GM04504 (cell line): ENCODE measurements around the gene LRRC2.
"Not testable (repeated sequence)": the region's sequence is repeated elsewhere in the genome, so short reads cannot be mapped to it uniquely, and the experiment has no call there.

ENCODE experiments used
- DNase-seq: peaks from one replicate; pipeline ENCODE4 v3.0.0-alpha.2; 2012; ENCODE audit warnings: low read depth

The LRRC2 gene, protein sequence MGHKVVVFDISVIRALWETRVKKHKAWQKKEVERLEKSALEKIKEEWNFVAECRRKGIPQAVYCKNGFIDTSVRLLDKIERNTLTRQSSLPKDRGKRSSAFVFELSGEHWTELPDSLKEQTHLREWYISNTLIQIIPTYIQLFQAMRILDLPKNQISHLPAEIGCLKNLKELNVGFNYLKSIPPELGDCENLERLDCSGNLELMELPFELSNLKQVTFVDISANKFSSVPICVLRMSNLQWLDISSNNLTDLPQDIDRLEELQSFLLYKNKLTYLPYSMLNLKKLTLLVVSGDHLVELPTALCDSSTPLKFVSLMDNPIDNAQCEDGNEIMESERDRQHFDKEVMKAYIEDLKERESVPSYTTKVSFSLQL

DNA sequence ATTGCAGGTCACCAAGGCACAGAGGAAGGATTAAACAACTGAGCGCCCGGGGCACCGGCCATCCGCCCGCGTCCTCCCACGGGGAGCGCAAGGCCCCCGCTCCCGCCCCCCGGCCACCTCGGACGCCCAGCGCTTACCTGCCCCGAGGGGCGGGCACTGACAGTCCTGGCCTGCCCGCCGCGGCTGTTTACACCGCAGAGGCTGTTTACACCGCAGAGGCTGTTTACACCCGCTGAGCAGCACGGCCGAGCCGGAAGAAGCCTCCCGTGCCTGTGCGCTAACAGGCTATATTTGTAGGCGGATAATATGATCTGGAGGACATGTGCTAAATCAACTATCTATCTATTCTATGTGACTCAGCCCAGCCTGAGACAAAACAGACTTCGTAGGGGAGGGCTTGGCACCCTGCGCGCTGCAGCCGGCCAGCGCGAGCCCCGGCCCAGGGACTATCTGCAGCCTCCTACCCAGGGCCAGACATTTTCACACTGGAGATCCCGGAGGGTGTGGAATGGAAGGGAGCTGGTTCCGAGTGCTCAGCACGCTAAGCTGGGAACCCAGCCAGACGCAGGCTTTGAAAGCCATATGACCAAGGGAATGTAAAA is at the start of gene LRRC2:
Gene LRRC2 (minus strand): TSS at position 263 of the 602 bp plus-strand sequence. CDS start 14,711 bp downstream, outside the sequence.
- DNase-seq = peak; percentile 60

DNA sequence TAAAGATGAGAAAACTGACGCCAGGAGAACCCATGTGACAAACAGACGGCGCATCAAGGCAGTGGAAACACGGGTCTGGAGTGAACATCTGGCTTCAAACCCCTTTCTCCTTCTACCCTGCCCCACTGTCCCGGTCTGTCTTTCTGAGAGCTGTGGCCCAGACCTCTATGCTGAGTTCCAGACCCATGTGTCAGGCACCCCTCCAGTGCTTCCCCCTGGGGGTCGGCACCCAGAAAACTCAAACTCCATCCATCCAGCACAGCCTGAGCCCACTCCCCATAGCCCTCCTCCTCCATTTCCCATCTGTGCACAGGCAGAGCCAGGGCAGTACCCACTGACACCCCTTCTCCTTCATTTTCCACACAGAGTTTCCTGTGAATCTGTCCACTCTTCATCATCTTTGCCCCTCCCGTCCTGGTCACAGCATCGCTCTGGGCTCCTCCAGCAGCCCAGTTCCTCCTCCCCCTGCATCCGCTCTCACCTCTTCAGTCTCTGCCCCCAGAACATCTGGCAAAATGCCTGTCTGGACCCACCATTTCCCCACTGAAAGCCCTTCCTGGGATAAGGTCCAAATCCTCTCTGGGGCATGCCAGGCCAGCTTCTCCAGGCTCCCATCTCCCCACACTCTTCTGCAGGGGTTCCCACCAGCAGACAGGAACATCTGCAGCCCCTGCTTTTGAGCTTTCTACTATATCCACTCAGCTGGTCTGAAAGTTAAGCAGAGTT is 49.1 kb upstream of the LRRC2 start:
- DNase-seq = no peak

DNA sequence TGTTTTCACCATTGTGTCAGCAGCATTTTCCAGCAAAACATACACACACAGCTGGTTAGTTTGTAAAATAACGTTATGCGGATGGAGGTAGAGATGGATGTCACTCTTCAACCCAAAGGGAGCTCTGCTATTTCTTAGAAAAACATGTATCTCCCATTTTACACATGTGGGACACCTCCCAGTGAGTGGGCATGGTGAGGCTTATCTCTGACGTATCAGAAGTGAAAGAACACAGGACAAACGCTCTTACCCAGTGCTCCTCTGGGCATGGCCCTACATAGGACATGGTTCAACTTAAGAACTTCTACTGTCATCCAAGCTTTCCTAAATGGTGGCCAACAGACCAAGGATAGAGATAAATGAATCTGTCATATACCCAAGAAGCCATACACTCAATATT is 48.3 kb upstream of the LRRC2 start:
- DNase-seq = no peak

DNA sequence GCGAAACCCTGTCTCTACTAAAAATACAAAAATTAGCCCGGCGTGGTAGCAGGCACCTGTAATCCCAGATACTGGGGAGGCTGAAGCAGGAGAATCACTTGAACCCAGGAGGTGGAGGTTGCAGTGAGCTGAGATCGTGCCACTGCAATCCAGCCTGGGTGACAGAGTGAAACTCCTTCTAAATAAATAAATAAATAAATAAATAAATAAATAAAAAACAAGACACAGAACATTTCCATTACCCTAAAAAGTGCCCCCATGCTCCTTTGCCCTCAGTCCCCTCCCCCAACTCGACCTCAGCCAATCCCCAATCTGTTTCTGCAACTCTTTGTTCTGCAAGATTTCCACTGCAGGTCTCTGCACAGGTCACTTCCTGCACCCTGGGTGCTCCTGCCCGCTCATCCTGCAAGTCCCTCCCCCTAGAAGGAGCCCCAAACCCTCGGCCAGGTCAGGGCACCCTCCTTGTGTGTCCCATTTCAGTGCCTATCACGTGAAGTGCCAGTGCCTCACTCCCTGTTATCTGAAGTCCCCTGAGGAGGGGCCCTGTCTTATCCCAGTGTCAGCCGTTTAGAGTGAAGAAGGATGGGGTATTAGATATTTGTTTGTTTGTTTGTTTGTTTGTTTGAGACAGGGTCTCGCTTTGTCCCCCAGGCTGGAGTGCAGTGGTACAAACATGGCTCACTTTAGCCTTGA is 47.4 kb upstream of the LRRC2 start:
- no peak for DNase-seq

DNA sequence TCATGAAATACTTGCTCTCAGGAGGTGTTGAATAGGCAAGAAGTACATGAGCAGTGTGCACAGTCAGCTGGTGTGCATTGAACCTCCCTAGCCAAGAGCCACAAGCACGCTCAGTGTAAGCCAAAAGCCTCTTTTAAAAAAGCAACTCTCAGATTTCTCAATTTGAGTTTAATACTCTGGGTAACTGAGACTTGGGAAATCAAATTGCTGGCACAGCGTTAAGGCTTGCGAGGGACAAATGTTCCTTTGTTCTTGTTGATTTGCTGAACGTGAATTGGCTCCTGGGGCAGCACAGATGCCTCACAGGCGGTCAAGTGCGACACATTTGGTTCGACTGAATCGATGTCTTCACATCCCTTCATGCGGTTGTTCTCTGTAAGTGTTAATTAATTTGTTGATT is 46.2 kb upstream of the LRRC2 start, which contains the start of gene FAM240A:
Gene FAM240A (plus strand): TSS at position 202 of the 400 bp plus-strand sequence. CDS start 159 bp downstream, at position 361.
- no peak for DNase-seq

DNA sequence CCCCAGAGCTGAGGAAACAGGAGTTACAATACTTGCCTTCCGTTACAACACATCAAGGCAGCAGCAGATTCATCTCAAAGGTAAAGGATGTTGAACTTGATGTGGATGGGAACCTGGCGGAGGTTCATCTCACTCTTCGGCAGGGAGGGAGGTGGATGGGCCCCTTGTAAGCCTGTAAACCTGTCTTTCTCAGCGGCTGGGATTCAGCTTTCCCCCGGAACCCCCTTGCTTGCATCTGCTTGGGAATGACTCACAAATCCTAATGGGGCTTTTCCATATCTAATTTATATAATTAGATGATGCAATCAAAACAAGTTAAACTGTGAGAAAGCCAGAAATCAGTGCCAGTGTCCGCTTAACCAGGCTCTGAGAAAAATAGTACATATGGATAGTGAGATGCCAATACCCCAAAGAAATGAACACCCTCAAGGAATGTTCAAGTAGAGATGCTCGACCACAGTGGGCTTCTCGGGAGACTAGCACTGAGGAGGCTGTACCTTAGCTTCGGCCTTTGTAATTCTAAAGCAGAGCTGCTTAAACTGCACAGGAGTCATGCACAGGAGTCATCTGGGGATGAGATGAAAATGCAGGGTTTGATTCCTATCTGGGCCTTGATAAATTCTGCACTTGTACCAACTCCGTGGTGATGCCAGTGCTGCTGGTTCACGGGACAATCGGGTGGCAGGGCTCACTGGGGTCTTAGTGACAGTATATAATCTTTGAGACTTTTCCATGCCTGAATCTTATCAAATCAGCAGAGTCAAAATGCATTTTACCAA is 44.0 kb upstream of the LRRC2 start:
- DNase-seq = no peak

DNA sequence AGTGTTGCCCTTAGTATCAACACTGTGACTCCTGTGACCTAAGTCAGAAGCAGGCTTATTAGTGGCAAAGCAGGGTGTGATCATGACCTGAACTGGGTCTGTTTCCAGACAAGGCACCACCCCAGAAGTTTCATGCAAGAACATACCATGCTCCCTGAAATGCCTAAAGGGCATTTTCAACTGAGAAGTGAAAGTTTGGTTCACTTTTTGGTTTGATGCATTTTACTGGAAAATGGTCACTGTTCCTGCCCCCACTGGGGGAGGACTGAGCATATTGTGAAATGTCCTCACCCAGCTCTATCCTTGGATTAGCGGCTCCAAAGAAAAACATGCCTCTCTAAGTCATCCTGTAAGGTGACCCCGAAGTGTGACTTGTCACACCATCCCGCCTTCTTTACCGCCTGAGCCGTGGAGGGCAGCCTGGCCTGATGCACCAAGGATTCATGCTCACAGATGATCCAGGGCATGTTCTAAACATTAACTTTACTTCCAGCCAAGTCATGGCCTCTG is 43.2 kb upstream of the LRRC2 start:
- no peak for DNase-seq

DNA sequence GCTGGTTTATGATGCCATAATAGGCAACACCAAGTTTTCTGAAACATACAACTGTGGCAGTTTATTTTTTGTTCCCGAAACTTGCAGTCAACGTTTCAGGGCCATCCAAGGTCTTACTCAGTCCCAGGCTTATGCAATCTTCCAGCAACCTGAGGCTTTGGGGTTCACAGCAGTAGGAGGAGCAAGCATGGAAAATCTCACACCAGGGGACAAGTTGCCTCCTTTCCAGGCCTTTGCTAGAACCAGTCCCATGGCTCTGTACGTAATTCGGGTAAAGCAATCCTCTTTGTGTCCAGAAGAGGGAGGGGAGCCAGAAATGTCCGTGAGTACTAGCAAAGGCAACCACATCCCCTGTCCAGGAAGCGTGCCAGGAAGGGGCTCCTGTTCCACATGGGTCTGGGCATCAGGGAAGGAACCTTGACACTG is 41.5 kb upstream of the LRRC2 start:
- DNase-seq = no peak

DNA sequence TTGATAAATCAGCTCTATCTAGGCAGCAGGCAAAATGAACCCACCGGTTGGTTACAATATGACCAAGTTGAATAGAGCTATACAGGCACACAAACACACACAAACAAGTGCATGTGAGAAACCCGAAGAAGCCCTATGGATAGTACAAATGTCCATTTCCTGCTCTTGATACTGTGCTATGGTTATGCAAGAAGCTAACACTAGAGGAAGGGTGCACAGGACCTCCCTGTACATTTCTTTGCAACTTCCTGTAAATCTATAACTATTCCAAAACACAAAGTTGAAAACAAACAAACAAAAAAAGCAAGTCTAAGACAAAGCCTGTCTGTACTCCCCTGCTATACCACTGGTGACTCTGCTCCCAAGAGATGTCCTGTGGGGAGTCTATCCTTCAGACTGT is 38.0 kb upstream of the LRRC2 start:
- no peak for DNase-seq

DNA sequence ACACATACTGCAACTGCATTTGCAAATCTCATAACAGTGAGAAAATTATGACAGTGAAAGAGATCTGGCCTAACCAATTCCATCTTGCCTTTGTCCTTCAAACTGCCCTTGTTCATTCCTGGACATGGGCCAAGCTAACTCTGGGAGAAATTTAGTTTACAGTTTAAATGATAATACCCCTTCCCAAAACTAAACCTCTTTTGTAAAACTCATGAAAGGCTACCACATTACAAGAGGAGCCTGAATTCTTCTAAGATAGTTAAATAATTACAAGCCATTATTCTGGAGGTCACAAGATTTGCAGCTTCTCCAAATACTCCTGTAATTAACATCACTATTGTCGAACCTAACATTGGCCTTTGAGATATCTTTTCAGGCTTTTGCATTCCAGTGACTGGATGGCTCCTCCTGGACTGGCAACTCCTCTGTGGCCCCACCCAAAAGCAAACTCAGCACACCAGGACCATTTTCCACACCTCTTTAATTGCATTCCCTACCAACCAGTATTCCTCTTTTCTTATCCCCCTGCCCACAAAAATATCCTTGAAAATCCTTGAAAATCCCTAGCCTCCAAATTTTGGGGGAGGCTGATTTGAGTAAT is 37.4 kb upstream of the LRRC2 start:
- no peak for DNase-seq

DNA sequence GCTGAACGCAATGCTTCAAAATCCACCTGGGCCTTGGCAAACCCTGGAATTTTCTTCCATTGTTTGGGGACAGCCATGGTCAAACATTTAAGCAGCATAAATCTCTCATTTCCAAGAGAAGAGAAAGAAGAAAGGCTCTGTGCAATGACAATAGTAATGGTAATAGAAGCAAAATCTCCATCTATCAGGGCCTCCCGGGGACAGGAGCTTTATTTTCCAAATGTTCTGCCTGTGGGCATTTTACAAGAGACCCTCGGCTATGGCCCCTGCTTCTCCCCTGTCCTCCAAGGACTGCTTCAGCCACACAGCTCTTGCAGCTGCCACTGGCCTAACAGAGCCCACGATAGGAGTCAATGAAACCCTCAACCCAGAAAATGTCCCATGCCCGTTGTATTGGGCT is 33.5 kb upstream of the LRRC2 start:
- DNase-seq = no peak

DNA sequence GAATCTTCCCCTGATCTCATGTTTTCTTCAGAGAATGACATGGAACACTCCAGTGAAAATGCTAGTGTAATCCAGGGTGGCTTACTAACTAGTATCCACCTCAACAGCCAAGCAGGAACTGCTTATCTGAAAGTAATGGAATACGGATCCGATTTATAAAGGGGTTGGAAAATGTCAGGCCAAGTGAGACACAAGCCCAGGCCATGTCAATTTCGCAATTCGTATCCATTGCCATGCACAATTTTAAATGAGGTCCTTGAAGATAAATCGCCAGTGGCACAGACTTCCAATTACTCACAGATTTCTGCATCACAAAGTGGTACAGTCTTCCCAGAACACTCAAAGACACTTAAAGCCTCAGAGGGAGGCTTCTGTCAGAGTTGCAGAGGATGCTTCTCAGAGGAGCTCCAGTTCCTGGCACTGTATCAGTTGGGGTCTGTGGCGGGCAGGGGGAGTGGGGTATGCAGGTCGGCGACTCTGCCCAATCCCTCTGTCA is 29.8 kb upstream of the LRRC2 start:
- no peak for DNase-seq

DNA sequence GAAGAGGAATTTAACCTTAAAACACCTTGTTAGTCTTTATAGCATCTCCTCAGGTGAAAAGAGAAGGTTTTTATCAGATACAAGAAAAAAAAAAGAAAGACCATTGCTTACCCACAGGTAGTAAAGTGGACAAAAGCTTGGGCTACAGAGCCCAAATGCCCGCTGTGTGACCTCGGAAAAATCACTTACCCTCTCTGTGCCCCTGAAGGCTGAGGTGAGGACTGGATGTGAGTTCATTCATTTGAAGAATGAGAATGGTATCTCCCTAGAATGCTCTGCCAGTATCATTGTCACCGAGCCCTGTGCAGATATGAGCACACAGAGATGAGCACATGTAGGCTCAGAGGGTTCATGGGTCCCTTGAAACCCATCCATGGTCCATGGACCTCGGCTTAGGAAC is 28.6 kb upstream of the LRRC2 start:
- DNase-seq = no peak

DNA sequence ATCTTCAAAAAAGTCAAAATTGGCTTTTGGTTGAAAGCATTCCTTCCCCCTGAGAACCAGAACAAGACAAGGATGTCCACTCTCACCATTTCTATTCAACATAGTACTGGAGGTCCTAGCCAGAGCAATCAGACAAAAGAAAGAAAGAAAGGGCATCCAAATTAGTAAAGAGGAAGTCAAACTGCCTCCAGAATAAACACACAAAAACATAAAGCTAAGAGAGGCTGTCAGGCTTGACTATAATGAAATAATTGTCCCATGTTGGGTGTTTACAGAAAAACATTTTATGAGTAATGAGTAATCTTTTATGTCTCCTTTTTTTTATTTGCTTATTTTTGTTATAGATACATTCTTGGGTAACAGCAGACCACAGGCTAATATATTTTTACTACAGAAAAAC is 27.9 kb upstream of the LRRC2 start:
- DNase-seq = no peak

DNA sequence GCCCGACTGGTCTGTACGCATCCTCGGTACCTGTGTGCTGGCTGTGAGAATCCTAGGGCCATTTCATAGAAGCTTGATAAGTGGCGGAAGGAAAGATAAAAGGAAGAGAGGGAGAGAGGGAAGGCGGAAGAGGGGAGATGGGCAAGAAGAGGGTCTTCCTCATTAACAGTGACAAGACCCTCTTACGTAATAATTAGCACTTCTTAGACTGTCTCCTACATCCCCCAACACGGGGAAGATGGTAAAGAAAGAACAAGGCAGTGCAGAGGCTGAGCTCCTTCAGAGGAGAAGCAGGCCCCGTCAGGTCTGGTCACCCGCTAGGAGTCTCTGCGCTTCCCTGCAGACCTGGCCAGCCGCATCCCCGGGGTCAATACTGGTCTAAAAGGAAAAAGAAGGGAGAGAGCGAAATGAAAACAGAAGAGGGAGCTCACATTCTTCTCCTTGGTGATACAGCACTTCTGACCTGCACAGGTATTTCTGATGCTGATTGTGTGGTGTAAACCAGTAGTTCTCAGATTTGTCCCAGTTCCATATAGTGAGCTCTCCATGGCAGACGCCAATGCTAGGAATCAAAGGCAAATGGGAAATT is 27.3 kb upstream of the LRRC2 start:
- no peak for DNase-seq

DNA sequence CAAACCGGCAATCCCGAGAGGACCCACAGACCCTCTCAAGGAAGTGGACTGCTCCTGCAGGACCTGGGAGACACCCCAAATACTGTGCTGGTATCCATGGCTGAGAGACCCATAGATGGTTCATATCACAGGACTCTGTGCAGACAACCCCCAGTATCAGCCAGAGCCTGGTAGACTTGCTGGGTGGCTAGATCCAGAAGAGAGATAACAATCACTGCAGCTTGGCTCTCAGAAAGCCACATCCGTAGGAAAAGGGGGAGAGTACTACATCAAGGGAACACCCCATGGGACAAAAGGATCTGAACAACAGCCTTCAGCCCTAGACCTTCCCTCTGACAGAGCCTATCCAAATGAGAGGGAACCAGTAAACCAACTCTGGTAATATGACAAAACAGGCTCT is 21.2 kb upstream of the LRRC2 start:
- not testable (repeated sequence) for DNase-seq

DNA sequence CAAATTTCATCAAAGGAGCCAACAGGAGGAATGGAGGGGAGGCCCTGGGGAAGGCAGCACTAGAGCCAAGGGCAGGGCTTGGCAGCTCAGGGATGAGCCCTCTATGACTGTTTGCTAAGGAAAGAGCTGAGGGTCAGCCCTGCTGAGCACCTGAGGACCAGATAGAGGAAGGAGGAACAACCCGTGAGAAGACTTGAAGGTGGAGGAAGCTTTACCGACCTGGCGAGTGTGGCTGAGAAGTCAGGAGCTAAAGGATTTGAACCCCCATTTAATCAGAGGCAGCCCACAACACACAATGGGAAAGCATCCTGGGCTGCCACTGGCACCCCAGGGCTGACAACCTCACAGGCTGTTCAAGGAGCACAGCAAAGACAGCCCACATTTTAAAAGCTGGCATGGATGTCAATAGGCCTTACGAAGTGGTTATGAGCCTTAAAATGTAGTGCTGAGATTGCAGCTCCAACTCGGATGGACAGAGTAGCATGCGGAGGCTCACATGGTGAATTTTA is 20.7 kb upstream of the LRRC2 start:
- DNase-seq = no peak

DNA sequence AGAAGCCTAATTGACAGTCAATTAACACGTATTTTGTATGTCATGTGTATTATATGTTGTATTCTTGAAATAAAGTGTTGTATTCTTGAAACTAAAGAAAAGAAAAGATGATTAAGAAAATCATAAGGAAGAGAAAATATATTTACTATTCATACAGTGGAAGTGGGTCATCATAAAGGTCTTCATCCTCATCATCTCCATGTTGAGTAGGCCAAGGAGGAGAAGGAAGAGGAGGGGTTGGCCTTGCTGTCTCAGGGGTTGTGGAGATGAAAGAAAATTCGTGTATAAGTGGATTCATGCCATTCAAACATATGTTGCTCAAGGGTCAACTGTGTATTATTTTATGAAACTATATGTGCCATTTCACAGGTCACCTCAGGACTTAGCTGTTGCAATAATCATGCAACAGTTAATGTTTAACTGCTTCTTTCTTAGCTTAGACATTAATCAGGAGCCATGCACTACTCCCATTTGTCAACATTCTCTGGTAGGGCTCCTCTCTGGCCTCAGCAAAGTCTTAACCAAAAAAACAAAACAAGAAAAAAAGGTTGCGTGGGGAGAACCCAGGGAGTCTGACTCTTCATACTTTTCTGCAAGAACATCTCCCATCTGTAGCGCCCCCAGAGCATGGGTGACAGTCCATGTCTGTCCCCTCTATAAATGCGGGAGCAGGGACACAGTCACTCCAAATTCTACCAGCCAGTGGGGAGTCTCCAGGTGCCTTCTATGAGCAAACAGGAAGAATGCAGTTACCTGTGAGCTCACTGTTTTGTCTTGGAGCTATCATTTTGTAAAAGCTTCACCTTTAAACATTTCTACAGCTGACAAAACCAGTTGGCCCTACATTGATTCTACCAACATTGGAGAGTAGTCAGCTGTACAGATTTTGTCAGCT is 19.9 kb upstream of the LRRC2 start:
- no peak for DNase-seq
